HFF-Myc (cell line): ENCODE measurements around the gene TRIM24.

Experiments
- DNase-seq: peaks from one replicate; pipeline ENCODE4 v3.0.0-alpha.2; 2011; ENCODE audit warnings: low read depth; ENCODE audit errors: extremely low read depth
- H3K4me3 ChIP-seq: replicated peaks from 2 replicates; pipeline ENCODE4 v1.5.1; 2011; ENCODE audit warnings: low read depth, mild to moderate bottlenecking, control low read depth, low read length
- CTCF ChIP-seq: IDR thresholded peaks from 2 replicates; pipeline ENCODE4 v1.5.1; 2012; ENCODE audit warnings: mild to moderate bottlenecking, low read depth, low read length, control low read depth; ENCODE audit errors: missing control alignments

The TRIM24 gene

DNA sequence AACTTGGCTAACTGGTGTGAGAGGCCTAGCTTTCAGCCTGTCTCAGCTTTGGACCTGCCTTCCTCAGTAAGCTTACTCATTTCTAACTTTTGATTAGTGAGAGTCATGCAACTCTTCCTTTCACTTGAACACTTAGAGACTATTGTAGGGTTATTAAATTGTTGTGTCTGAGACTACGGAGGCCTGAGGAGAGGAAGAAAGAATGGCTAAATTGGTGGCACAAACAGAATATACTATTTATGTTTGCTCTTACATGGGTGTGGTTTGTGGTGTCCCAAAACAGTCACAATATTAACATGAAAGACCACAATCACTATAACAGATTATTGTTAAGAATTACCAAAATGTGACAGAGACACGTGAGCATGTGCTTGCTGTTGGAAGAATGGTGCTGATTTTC, 82.1 kb downstream of the TRIM24 start:
- DNase-seq, result no peak
- H3K4me3 ChIP-seq, result no peak overlapping the region
- TF ChIP-seq CTCF, result no peak

- DNase-seq, result no peak
- H3K4me3 ChIP-seq, result no peak overlapping the region
- TF ChIP-seq CTCF, result no peak
Measured at GRCh38 chr7:138543739-138544138, 83.7 kb downstream of the TRIM24 start.

DNA sequence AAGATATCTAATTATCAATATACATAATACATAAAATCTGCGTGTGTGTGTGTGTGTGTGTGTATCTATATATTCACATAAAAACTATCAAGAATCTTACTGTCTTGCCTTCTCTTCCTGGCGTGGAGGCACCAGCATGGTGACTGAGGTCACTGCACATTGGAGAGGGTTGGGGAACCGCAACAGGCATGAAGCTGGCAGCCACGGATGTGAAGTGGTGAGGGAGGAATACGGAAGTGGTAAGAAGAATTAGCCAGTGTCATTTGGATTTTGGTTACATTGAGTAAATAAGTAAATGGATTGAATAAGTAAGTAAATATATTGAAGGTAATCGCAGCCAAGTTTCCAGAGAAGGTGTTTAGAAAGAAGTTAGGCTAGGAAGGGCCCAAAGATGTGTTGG, 85.1 kb downstream of the TRIM24 start:
- DNase-seq, result no peak
- H3K4me3 ChIP-seq, result no peak overlapping the region
- TF ChIP-seq CTCF, result no peak

- no peak for TF ChIP-seq CTCF
- H3K4me3 ChIP-seq, result no peak overlapping the region
- no peak for DNase-seq
Measured at GRCh38 chr7:138546064-138546619, 86.1 kb downstream of the TRIM24 start.

DNA sequence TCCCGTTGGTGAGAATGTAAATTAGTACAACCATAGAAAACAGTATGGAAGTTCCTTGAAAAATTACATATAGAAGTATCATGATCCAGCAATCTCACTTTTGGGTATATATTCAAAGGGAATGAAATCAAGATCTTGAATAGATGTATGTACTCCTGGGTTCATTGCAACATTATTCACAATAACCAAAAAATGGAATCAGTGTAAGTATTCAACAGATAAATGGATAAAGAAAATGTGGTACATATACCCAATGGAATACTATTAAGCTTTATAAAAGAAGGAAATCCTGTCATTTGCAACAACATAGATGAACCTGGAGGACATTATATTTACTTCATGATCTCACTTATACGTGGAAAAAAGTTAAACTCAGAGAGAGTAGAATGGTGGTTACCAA, 86.8 kb downstream of the TRIM24 start:
- DNase-seq, result no peak
- TF ChIP-seq CTCF, result no peak
- no peak overlapping the region for H3K4me3 ChIP-seq

DNA sequence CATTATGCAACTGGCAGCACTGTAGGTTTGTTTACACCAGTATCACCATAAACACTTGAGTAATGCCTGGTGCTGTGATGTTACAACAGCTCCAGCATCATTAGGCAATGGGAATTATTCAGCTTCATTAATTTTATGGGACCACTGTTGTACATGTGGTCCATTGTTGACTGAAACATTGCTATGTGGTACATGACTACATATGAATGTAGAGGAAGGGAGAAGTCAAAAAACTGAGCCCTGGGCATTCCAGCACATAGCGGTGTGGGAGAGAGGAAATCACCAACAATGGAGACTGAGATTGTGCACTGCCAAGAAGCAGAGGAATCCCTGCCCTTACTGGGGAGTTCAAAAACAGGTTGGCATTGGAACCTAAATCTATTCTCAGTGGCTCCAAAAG, 89.0 kb downstream of the TRIM24 start:
- H3K4me3 ChIP-seq, result no peak overlapping the region
- TF ChIP-seq CTCF, result no peak
- no peak for DNase-seq

GRCh38 chr7:138550337-138550736, 90.3 kb downstream of the TRIM24 start:
- DNase-seq, result no peak
- no peak overlapping the region for H3K4me3 ChIP-seq
- no peak for TF ChIP-seq CTCF
